Right lung (tissue), 5 donors: ENCODE results near the gene RBM47. TPM values are rescaled to one million over a fixed set of nuclear protein-coding genes. Genes with fewer than 3 reads are reported as not detected.

Experiments used
- DNase-seq, 2 donors: peaks; one replicate each; pipeline ENCODE4 v3.0.0-alpha.2; 2013
- polyA plus RNA-seq, 5 donors: library from polyadenylated mRNA; unstranded; fragments of 120-200 nt; gene quantifications; one replicate each; pipeline versions ENCODE4 v1.2.1 to v1.2.3, GENCODE V29; 2013; ENCODE audit warnings: inconsistent platforms in 1 of 5, low replicate concordance in 1 of 5; ENCODE audit not compliant: insufficient read length in 5 of 5, insufficient read depth in 1 of 5

Gene RBM47
- polyA plus RNA-seq, 5 donors = 21.4 to 30.8 (median 25.9) TPM

- DNase-seq = no peak
Observed at GRCh38 chr4:40373636-40374035, 256.0 kb downstream of the RBM47 start.

Other genes starting within 250 kb of the RBM47 start
- 10 to 100 TPM; 11.5 to 19.7 (median 16.6) TPM for gene NSUN7, start 120.1 kb upstream of the RBM47 start, polyA plus RNA-seq